CD4-positive, alpha-beta T cell treated with Interferon gamma for 1 hour (primary cell): ENCODE results near the gene STMN3.

Source experiments
- DNase-seq: peaks from one replicate; pipeline ENCODE4 v3.0.0-alpha.2; 2020

STMN3 gene

GRCh38 chr20:63601679-63602078 is 51.5 kb downstream of the STMN3 start:
- peak; percentile 45 for DNase-seq

DNA sequence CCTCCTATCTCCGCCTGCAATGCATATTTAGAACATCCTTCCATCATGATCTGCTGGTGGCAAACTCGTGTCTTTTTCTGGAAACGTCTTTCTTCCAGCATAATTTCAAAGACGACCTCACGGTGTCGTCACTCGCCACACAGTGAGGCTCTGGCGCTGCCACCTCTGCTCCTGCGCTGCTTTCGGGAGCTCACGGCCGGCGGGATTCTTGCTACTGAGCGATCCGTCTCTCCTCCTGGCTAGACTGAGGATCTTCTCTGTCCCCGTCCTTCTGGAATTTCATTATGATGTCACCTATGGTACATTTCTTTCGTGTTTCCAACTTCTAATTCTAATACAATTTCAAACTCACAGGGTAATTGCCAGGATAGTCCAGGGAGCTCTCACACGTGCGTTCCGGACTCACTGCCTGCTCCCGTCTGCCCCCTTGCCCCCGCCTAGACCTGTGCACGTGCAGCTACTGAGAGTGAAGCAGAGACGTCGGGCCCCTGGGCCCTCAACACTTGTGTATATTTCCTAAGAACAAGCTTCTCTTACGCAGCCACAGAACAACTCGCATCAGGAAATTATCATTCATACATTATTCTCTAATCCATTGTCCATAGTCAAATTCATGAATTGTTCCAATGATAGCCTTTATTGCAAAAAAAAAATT is 53.7 kb downstream of the STMN3 start:
- no peak for DNase-seq

GRCh38 chr20:63598479-63599395 is 54.5 kb downstream of the STMN3 start:
- no peak for DNase-seq

- DNase-seq = no peak
Measured at GRCh38 chr20:63597651-63598478, 55.4 kb downstream of the STMN3 start.

DNA sequence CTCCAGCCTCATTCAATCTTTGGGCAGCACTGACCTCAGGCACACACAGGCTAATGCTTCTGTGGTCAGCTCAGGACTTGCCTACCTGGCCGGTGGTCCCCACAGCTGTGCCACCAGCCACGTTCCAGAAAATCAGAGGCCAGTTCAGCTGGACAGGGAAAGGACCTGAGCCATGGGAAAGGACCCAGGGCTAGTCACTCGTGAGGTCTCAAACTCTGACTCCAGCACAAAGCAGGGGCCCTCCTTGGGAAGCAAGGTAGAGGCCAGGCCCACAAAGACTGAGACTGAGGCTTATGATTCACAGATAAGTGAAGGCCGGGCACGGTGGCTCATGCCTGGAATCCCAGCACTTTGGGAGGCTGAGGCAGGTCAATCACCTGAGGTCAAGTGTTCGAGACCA is 56.8 kb downstream of the STMN3 start:
- DNase-seq = no peak

GRCh38 chr20:63595416-63596127 is 57.7 kb downstream of the STMN3 start:
- no peak for DNase-seq

GRCh38 chr20:63594043-63594561 is 59.1 kb downstream of the STMN3 start:
- no peak for DNase-seq

GRCh38 chr20:63592661-63593060 is 60.6 kb downstream of the STMN3 start:
- DNase-seq = no peak

GRCh38 chr20:63591786-63592355 is 61.4 kb downstream of the STMN3 start:
- DNase-seq = no peak

GRCh38 chr20:63591147-63591533 is 62.1 kb downstream of the STMN3 start:
- no peak for DNase-seq

GRCh38 chr20:63590218-63591146 is 62.7 kb downstream of the STMN3 start:
- no peak for DNase-seq
